ENCODE measurements around the gene KY.

Gene KY

DNA sequence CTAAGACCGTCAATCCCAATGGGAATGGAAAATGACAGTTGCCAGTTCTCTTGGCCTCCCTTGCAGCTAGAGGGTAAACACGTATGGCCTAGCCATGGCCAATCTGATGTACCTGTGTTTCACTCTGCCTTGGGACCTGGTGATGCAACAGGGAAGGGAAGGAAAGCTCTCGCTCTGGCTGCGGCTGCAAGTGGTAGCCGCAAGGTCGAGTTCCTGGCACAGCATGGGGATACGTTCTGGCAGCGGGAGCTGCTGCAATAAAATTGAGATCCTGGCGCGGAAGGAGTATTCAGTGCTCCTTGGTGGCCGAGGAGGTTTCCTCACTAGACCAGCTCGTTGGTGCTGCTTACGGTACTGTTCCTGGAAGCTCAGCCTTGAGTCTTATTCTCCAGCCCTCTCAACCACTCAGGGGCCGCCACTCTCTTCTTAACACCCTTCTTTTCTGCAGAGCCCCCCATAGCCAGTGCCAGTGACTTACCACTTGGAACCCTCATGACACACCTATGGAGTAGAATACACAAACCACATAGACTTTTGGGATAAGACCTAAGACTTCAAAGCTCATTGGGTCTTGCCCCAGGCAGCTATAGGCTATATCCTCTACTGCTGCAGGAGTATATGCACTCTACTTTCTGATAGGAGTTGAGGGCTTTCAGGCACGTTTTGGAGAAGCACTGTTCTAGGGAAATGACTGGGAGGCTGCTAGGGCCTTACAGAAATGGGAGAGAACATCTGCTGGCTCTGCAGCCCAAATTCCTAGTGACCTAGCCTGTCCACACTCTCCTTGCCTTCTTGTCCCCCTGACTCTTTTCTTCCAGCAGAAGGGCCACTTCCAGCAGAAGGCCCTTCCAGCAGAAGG, 2.7 kb downstream of the KY start:
- no peak overlapping the region for H3K4me3 ChIP-seq (replicated peaks; ENCODE audit: low read depth, low read length)
- DNase-seq (ENCODE audit: low read depth) = no peak
- TF ChIP-seq, protein P1, sequence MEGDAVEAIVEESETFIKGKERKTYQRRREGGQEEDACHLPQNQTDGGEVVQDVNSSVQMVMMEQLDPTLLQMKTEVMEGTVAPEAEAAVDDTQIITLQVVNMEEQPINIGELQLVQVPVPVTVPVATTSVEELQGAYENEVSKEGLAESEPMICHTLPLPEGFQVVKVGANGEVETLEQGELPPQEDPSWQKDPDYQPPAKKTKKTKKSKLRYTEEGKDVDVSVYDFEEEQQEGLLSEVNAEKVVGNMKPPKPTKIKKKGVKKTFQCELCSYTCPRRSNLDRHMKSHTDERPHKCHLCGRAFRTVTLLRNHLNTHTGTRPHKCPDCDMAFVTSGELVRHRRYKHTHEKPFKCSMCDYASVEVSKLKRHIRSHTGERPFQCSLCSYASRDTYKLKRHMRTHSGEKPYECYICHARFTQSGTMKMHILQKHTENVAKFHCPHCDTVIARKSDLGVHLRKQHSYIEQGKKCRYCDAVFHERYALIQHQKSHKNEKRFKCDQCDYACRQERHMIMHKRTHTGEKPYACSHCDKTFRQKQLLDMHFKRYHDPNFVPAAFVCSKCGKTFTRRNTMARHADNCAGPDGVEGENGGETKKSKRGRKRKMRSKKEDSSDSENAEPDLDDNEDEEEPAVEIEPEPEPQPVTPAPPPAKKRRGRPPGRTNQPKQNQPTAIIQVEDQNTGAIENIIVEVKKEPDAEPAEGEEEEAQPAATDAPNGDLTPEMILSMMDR (IDR thresholded peaks at IDR 0.05; ENCODE audit: low read length, missing control alignments) = no peak

DNA sequence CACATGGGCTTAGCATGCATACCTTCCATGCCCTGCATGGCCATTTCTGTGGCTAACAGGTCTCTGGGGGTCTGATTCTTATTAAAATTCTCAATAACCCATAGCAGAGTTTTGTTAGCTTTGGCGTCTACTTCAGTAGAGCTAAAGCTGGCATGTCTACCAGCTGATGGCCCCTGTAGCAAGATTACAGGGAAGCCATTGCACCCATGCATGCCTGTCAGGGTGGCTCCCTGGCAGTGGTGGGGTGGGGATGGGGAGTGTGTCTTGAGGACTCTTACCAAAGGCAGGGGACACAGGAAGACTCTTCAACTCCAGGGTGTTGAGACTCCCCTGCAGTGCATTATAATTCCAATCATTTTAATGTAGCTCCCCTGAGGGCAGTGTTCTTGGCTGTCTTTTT, 4.7 kb downstream of the KY start:
- no peak for DNase-seq (ENCODE audit: low read depth)
- H3K4me3 ChIP-seq (replicated peaks; ENCODE audit: low read depth, low read length) = no peak overlapping the region
- TF ChIP-seq, protein P1 (IDR thresholded peaks at IDR 0.05; ENCODE audit: low read length, missing control alignments) = no peak

DNA sequence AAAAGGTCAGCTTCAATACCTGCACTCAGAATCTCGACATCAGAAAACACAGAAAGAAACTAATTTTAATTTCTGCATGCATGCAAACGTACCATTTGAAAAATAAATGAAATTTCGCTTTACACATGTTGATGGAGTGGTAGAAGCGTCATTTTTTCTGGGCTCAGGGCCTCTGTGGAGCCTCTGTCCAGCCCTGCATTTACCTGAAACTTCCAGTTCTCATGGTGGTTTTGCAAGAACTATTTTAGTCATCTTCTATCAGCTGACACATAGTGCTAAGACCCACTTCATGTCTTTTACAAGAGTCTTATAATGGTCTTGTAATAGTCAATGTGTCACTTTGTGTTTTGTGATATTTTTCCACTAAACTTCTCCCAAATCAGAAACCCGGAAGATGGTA, 5.3 kb downstream of the KY start:
- H3K4me3 ChIP-seq (replicated peaks; ENCODE audit: low read depth, low read length) = no peak overlapping the region
- DNase-seq (ENCODE audit: low read depth) = no peak
- TF ChIP-seq, protein P1 (IDR thresholded peaks at IDR 0.05; ENCODE audit: low read length, missing control alignments) = no peak

DNA sequence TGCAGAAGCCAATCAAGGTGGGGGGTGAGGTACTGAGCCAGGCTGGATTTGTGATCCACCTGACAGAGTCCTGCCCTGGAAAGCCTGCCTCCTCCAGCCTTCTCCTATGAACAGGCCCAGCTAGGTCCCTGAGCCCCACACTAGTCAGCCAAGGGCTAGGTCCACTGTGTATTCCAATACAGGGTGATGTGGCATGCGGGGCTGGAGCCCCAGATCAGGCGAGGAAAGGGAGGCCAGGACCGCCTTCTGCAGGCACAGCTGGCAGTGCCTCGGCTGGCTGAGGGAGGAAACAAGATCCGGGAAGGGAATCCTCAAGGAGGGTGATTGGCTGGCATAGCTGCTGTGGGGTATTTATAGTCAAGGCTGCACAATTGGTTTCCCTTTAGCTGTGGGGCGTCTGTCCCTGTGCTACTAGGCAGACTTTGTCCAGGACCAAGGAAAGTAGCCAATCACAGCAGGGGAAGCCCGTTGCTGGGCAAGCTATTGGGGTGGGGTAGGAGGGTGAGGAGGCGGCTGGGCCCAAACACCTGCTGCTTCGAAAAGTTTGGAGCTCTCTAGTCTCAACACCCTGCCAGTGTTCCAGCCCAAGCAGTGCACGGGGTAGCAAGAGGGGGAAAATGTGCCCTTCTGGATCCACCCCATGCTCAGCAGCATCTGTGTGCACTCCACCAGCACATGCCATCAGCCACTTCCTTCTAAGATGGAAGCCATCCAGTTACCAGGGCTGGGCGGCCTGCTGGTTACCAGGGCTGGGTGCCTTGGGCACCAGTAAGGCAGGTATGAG, 5.9 kb downstream of the KY start:
- DNase-seq (ENCODE audit: low read depth) = no peak
- no peak overlapping the region for H3K4me3 ChIP-seq (replicated peaks; ENCODE audit: low read depth, low read length)
- TF ChIP-seq, protein P1 (IDR thresholded peaks at IDR 0.05; ENCODE audit: low read length, missing control alignments) = no peak

DNA sequence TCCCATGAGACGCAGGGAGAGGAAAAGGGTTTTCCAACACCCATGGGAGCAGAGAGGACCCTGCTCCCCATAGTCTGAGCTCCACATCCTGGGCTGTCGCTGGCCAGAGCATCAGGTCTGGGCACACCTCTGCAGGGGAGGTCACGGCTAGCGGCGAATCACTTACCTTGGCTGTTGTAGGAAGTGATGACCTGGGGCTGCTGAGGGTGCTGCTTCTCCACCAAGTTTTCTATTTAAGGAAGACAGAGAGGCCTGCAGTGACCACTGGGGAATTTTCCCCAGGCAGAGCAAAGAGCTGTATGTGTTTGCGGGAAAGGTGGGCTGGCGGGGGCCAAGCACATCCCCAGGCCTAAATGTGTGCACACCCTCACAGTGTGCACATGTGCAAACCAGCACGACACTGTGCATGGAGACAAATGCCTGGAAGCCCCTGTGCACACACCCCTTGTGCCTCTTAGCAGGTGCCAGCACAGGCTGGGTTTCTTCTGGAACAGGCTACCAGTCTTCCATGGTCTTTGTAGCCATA, 7.6 kb downstream of the KY start:
- no peak for DNase-seq (ENCODE audit: low read depth)
- TF ChIP-seq, protein P1 (IDR thresholded peaks at IDR 0.05; ENCODE audit: low read length, missing control alignments) = no peak
- H3K4me3 ChIP-seq (replicated peaks; ENCODE audit: low read depth, low read length) = no peak overlapping the region

DNA sequence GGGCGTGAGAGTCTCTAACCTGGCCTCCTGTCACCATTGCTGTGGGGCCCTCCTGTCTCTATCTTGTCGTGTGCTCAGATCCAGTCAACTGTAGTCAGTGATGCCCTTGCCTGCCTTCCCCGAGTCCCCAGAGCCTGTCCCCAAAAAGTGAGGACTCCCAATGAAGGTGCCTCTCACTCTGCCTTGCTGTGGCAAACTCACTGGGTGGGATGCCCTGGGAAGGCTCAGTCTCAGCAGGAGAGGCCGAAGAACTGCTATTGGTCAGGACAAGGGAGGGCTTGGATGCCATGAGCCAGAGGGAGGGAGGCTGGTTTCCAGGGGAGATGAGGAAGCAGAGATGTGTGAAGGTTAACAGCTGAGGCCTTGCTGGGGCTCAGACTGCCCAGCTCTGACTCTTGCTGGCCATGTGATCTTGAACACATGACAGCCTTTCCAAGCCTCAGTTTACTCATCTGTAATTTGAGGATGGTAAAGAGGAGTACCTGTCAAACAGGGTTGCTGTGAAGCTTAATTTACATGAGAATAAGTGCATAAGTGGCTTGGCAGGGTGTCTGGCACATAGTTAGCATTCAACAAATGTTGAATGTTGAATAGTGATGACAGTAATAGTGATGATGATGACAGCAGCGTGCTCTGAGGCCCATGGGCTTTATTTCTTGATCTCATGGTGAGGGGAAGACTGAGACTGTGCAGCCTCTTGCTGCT, 8.2 kb downstream of the KY start:
- H3K4me3 ChIP-seq (replicated peaks; ENCODE audit: low read depth, low read length) = no peak overlapping the region
- no peak for DNase-seq (ENCODE audit: low read depth)
- TF ChIP-seq, protein P1 (IDR thresholded peaks at IDR 0.05; ENCODE audit: low read length, missing control alignments) = no peak
